Glomerular visceral epithelial cell (primary cell): ENCODE measurements around the gene KLHL5.
A peak's percentile ranks its signal among the peaks of the same experiment; 100 is the strongest.
"Not testable (repeated sequence)": the region's sequence is repeated elsewhere in the genome, so short reads cannot be mapped to it uniquely, and the experiment has no call there.

Experiments used
- DNase-seq: peaks from one replicate; pipeline ENCODE4 v3.0.0-alpha.2; 2016; ENCODE audit errors: extremely low spot score

KLHL5 gene, protein sequence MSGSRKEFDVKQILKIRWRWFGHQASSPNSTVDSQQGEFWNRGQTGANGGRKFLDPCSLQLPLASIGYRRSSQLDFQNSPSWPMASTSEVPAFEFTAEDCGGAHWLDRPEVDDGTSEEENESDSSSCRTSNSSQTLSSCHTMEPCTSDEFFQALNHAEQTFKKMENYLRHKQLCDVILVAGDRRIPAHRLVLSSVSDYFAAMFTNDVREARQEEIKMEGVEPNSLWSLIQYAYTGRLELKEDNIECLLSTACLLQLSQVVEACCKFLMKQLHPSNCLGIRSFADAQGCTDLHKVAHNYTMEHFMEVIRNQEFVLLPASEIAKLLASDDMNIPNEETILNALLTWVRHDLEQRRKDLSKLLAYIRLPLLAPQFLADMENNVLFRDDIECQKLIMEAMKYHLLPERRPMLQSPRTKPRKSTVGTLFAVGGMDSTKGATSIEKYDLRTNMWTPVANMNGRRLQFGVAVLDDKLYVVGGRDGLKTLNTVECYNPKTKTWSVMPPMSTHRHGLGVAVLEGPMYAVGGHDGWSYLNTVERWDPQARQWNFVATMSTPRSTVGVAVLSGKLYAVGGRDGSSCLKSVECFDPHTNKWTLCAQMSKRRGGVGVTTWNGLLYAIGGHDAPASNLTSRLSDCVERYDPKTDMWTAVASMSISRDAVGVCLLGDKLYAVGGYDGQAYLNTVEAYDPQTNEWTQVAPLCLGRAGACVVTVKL

DNA sequence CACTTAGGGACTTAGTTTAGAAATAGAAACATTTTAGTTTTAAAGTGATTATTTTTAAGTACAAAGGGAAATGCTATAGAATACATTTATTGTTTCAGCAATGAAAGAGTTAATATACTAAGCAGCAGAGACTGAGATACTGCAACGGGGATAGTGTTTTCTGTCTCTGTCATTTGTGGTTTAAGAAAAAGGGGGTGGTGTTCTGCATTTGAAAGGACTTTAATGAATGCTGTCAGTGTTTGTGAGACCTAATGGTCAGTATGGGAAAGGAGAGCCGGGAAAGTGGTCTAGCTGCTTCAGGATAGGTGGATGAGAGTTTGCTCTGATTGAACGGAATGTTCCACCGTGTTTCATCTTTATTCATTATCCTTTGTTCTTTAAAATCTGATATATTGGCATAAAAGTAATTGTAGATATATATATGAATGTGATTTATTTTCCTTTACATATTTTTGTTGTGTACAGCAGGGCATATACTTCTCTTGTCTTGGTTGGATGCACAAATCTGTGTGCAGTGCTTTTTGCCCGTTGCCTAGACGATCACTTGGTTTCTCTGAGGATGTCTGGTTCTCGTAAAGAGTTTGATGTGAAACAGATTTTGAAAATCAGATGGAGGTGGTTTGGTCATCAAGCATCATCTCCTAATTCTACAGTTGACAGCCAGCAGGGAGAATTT lies at the start of gene KLHL5:
TSS of gene KLHL5 (plus strand) at position 139 of the 676 bp plus-strand sequence. CDS start at position 560, 421 bp downstream.
- DNase-seq: no peak

DNA sequence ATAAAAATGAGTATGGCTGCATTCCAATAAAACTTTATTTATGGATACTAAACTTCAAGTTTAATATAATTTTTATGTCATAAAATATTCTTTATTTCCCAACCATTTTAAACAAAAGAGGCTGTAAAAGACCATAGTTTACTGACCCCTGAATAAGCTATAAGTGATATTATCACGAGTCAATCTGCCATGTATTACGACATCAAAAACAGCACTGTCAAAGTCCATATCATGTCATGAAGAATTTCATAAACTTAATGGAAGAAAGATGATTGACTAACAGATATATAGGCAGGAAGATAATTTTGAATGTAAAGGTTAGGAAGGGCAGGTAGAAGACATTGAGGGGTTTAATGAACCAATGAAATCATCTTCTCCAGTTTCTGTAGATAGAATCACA lies 48.0 kb upstream of the KLHL5 start:
- no peak for DNase-seq

DNA sequence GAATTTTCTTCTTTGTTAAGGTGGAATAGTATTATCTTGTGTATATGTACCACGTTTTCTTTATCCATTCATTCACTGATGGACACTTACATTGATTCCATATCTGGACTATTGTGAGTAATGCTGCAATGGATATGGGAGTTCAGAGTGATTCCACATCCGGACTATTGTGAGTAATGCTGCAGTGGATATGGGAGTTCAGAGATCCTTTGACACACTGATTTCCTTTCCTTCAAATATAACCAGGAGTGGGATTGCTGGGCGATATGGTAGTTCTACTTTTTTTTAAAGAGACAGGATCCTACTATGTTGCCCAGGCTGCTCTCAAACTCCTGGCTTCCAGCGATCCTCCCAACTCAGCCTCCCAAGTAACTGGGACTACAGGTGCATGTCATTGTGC lies 41.9 kb upstream of the KLHL5 start:
- DNase-seq: no peak

DNA sequence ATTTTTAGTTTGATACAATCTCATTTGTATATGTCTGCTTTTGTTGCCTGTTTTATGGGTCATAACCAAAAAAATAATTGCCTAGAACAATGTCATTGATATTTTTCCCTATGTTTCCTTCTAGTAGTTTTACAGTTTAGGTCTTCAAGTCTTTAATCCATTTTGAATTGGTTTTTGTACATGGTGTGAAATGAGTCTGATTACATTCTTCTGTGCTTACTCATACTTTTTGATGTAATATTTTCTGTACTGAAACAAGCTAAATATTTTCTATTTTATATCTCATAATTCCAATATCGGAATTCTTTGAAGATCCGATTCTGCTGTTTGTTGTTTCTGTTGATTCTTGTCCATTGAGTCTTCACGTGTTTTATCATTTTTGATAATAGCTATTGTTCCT lies 40.4 kb upstream of the KLHL5 start:
- no peak for DNase-seq

DNA sequence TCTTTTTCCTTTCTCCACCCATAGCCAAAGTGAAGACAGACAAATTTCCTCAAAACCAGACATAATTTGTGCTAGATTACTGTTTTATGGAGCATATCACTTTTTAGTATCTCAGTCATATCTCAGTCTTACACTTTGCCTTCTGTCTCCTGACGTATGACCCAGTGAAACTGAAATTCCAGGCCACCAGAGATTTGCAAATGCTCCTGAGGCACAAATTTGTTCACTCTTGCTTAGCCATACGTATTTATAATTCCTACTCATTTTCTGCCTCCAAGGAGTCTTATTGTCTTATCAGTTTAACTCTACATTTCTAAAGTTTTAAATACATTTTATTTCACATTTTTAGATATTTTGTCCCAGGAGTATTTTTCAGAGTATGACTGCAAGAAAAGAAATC lies 39.8 kb upstream of the KLHL5 start:
- no peak for DNase-seq

DNA sequence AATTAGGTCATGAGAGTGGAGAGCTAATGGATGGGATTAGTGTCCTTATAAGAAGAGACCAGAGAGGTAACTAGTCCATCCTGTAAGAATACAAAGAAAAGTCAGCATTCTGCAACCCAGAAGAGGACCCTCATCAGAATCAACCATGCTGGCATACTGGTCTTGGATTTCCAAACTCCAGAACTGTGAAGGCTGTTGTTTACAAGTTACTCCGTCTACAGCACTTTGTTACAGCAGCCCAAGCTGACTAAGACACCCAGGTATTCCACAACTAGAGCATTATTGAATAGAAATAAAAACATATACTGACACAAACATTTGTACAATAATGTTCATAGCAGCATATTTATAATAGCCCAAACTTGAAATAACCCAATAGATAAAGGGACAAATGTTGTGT lies 39.0 kb upstream of the KLHL5 start:
- no peak for DNase-seq

DNA sequence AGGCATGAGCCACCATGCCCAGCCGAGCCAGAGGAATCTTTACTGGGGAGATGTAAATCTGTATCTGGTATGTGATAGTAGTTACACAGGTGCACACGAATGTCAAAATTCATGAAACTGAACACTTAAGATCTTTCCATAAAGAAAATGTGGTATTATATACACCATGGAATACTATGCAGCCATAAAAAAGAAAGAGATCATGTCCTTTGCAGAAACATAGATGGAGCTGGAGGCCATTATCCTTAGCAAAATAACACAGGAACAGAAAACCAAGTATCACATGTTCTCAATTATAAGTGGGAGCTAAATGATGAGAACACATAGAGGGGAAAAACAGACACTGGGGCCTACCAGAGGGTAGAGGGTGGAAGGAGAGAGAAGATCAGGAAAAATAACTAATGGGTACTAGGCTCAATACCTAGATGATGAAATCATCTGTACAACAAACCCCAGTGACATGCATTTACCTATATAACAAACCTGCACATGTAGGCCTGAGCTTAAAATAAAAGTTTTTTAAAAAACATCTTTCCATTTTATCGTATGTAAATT lies 37.6 kb upstream of the KLHL5 start:
- DNase-seq: no peak

DNA sequence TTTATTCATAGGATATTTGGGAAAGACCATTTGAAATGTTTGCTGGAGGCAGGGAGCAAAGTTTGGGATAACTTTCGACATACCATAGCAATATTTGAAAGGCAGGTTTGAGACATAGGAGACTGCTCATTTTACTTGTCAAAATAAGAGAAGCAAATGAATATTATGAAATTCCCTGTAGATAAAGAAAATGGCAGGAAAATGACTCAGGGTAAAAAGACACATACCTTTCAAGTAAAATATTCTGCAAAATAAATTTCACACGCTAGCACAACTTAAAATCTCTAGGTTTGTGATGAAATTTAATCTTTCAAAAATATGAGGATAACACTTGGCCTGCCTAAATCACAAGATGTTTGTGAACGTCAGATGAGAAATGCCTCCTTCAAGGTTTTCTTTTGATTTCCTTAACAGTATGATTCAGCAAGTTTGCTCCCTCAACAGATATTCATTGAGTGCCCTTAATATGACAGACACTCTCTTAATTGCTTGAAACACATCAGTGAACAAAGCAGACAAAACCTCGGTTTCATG lies 36.4 kb upstream of the KLHL5 start:
- no peak for DNase-seq

DNA sequence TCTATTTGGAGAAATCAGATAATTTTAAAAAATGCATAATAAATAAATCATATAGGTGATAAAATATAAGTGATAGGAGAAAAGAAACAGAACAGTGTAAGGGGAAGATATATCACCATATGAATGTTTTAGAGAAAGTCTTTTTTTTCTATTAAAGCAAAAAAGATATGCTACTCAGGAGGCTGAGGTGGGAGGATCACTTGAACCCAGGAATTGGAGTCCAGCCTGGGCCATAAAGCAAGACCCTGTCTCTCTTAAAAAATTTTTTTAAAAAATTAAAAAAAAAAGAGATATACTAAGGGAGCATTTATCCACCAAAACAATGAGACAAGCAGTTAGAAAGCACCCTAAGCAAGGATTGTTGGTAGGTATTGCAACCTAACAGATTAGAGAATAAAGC lies 35.9 kb upstream of the KLHL5 start:
- DNase-seq: no peak

DNA sequence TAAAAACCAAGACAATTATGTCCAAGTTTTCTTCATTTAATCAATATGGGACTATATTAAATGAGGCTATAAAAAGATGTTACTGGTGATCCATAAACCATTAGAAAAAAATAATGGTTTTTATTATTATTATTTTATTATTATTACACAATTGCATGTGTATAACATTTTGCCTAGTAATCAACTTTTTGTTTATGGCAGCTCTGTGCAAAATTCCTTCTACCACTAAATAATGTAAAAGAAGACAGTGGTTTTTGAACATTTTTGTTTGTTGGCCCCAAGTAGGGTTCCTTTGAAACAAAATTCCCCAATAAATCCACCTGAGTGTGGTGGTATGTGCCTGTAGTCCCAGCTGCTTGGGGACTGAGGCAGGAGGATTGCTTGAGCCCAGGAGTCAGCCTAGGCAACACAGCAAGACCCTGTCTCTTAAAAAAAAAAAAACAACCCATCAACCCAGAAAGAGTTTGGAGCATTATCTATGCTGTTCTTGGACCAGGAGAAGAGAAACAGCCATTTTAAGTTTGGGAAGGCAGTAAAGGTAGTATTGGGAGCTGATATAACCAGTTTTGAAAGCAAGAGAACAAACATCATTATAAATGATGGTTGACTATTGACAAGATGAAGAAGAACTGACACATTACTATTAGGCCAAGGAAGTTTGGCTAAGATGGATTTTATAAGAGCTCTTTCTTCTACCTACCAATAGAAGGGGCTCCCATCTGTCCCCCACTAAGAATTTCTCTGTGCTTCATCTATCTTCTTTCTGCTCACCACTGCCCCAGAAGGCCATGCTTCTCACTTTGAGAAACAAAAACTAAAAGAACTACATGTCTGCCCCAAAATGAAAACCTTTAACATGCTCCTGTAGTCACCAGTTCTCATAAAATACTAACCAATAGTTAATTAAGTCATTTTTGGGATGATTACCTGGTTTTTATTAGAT lies 32.0 kb upstream of the KLHL5 start:
- DNase-seq: no peak

DNA sequence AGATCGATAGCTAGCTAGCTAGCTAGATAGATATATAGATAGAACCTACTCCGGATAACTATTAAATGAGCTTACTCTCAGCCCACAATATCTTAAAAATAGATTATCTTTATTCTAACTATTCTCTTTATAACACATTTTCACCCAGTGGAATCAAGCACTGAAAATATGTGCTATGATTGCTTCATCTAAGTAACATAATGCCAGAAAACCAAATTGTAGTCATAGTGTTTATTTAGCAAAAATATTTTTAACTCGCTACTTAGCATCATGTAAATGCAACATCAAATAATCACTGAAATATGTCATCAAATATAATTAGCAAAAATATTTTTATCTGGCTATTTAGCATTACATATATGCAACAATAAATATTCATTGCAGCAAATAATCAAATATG lies 31.3 kb upstream of the KLHL5 start:
- DNase-seq: no peak

DNA sequence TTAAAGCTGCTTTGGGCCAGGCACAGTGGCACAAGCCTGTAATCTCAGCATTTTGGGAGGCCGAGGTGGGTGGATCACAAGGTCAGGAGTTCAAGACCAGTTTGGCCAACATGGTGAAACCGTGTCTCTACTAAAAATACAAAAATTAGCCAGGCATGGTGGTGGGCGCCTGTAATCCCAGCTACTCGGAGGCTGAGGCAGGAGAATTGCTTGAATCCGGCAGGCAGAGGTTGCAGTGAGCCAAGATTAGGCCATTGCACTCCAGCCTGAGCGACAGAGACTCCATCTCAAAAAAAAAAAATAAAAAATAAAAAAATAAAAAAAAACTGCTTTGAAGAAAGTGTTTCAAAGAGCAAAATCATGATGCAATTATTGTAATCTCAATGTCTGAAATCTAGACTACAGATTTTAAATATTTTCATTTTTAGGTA lies 30.4 kb upstream of the KLHL5 start:
- not testable (repeated sequence) for DNase-seq

DNA sequence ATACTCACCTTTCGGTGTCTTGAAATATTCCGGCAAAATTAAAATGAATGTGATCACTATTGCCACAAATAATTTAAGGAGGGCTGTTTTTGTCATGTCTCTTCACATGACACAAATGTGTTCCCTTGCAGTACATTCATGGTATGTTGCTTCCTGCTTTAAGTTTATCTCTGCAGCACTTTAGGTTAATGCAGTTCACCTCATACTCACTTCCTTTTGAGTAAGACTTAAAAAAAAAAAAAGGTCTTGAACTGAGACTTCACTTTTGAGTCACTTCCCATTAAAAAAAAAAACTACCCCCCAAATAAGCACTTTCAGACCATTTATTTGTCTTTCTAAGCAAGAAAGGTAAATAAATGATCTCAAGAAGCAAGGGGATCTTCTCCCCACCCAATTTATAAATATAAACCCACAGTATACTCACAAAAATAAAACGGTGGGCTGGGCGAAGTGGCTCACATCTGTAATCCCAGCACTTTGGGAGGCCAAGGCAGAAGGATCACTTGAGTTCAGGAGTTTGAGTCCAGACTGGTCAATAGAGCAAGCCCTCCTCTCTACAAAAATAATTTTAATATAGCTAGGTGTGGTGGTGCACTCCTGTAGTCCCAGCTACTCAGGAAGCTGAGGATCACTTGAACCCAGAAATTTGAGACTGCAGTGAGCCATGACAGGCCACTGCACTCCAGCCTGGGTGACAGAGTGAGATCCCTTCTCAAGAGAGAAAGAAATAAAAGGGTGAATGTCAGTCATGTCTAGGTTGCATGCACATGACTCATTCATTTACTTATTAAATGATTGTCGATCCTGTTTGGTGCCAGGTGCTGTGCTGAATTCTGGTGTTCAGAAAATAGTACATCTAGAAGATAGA lies 29.6 kb upstream of the KLHL5 start, which contains the start of gene TMEM156:
TSS of gene TMEM156 (minus strand) at position 192 of the 868 bp plus-strand sequence. CDS start at position 96, 96 bp downstream.
- DNase-seq: peak; percentile 28

DNA sequence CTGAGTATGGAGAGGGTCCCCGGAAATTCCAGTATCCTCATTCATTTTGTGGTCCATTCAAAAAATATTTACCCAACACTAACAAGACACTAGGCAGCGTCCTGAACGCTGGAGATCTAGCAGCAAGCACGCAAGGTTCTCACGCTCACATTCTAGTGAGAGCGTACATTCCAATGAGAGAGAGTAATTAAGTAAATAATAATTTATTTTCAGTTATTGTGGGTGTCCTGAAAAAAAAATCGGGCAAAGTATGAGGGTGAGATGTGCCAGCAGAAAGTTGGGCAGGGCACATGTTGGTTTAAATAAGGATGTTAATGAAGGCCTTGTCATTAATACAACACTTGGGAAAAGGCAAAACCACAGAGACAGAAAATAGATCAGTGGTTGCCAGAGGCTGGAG lies 25.9 kb upstream of the KLHL5 start:
- DNase-seq: peak; percentile 60

DNA sequence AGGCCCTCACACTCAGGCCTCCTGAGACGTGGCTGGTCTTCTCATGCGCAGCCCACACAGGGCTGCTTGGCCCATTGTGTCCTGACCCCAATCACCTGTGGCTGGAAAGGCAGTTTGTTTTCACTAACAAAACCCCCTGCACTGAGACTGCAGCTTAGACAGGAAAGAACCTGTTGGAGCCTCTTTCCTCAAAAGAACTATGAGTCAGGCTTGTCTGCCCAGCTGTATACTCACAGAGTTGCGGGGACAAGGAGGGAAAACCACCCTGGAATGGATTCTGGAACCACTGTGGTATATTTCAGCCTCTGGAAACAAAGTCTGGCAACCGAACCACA lies 24.6 kb upstream of the KLHL5 start:
- DNase-seq: peak; percentile 56

DNA sequence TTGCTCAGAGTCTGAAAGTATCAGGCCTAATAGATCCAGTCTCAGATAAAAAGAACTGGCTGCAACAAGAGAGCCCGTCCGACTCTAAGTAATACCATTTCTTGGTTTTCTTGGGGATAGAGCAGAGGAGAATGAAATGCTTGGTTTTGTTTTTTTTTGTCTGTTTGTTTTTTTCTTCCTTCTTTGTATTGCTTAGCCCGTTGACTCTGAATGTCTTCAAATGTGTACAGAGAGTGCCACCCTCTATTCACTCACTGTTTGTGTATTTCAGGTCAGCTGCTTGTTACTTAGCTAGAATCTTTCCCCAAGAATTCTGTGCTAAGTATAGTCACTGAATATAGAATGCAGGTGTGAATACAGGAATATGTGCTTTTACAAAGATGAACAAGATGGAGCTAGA lies 24.1 kb upstream of the KLHL5 start:
- DNase-seq: no peak

DNA sequence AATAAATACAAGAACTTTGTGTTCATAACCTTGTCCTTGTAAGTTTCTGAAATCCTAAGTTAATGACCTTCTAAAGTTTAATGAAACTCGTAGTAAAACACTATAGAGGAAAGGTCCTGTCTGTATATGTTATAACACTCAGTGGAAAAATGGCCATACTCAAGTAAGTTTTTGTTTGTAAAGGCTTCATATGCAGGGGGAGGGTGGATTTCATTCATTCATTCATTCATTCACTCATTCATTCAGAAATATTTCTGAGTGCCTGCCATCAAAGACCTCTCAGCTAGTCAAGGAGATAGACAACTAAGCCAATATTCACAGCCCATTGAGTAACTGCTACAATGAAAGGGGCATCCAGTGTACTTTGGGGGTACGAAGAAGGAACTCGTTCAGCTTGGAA lies 22.9 kb upstream of the KLHL5 start:
- no peak for DNase-seq

DNA sequence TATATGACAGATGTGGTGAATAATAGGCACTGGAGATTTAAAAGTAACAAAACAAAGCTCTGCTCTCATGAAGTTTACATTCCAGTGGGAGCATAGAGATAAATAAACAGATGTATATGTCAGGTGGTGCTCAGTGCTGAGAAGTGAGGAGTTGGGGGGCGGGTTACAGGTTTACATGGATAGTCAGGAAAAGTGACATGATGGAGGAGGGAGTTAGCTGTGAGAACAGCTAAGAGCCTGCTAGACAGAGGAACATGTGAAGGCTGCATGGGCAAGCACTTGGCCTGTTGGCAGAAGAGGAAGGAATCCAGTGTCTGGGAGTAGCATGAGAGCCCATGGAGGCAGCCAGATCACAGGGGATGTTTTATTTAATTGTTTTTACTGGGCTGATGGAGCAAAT lies 19.7 kb upstream of the KLHL5 start:
- no peak for DNase-seq

DNA sequence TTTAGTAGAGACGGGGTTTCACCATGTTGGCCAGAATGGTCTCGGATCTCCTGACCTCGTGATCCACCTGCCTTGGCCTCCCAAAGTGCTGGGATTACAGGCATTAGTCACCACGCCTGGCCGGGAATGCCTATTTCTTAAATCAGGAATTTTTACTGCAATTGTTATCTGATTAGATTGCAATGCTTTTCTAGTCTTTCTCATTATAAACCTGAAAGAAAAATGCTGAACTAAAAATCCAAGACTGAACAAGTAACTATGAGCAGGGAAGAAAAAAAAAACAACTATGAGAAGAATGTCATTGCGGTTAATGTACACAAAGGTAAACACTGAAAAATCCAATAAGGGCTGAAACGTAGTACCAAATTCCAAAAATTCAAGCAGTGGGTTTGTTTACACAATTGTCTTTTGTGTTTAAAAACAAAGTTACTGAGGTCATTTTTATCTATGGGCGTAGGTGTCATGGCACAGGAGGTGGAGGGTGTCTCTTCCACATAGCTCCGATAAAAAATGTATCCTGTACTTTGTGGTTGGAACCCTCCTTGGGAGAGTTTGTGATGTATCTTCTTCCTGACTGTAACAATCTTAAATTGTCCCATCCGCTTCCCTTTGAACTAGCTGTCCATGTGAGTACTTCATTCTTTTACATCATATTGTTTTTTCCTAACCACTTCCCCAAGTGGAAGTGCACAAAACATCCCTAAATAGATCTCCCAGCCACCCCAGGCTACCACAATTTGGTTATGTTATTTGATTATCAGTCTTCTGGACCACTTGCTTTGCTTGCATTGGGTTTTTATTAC lies 18.8 kb upstream of the KLHL5 start:
- DNase-seq: peak; percentile 28
